HG03060 (cell line): ENCODE measurements around the gene SHOC1.
"Not testable (repeated sequence)": the region's sequence is repeated elsewhere in the genome, so short reads cannot be mapped to it uniquely, and the experiment has no call there.

Experiments
- ATAC-seq: cut with Tn5 transposase; IDR thresholded peaks from one replicate; pipeline ENCODE4 v1.9.1; 2021; ENCODE audit warnings: low read depth, moderate number of reproducible peaks; ENCODE audit not compliant: unreplicated experiment

The SHOC1 gene

GRCh38 chr9:111794835-111795556 is at the start of gene SHOC1:
Gene SHOC1, minus strand, starts transcription at chr9:111794937. Its CDS starts 3,519 bp downstream, at chr9:111791418.
- no peak for ATAC-seq

GRCh38 chr9:111843971-111844370 is 49.2 kb upstream of the SHOC1 start:
- ATAC-seq = no peak

DNA sequence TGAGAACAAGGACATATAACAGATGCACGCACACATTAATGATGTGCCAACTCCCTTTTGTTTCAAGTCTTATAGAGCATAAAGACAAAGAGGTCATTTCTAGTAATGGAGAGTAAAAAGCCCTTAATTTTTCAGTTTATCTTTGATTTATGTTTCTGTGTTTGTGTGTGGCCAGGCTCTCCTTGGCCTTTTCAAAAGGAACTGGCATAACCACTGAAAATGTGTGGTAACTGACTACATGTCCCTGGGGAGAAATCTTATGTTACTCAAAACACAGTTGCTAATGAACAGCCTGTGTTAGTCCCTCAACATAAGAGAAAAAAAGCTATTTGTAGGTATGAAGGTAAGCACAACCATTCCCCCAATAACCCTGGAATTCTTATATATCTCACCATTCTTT is 47.6 kb upstream of the SHOC1 start:
- peak; percentile 54 for ATAC-seq

DNA sequence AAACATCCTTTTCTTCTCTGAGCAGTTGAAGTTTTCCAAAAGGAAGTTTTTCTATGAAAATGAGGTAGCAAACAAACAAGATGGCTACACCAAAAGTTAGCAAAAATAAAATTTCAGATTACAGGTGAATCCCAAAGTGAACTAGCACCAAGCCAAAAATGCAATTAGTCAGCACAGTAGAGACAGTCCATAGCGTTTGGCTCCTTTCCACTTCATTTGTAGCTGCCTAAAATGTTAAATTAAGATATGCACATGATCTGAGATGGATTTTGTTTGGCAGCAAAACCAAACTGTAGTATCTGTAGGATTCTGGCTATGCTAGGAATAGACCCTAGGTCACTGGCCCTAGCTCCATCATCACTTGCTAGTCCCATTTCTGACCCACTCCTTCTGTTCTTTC is 45.7 kb upstream of the SHOC1 start:
- no peak for ATAC-seq

DNA sequence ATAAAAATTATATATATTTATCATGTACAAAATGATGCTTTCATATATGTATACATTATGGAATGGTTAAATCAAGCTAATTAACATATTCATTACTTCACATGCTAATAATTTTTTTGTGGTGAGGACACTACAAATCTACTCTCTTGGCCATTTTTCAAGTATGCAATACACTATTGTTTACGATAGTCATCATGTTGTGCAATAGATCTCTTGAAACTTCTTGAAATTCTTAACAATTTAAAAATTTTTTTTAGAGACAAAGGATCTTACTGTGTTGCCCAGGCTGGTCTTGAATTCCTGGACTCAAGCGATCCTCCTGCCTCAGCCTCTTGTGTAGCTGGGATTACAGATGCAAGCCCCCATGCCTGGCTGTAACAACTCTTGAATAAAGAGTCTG is 45.2 kb upstream of the SHOC1 start:
- ATAC-seq = no peak

- no peak for ATAC-seq
Measured at GRCh38 chr9:111839387-111839786, 44.6 kb upstream of the SHOC1 start.

DNA sequence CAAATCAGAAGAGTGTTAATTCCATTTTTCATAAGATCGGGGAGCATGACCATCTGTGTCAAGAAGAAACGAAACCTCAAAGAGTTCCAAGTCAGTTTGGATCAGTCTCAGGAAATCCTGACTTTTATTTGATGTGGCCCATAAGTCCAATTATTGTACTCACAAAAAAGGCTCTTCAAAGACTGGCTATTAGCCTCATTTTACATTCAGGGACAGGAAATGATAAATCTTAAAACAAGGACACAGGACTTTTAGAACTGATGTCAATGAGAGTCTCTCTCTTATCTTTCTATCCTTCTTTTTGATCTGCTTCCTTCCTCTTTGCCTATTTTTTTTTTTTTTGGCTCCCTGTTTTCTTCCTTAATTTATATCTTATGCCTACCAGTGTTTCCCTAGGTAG is 43.7 kb upstream of the SHOC1 start:
- no peak for ATAC-seq

GRCh38 chr9:111836311-111836710 is 41.6 kb upstream of the SHOC1 start:
- ATAC-seq = no peak

DNA sequence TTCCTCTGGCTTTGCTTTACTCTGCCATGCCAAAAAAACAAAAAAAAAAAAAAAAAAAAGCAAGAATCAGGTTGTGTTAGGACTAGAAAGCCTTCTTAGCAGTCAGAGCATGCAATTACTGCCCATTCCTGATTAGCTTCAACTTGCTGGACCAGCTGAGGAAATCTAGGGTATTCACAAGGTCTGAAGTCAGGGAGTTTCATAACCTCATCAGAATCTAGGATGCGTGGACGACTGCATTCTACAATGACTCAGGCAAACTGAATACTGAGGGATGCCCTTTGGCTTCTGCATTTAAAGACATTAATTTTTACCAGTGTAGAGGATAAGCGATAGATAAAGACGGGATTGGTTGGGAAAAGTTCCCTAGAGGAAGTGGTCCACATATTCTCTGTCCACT is 39.2 kb upstream of the SHOC1 start:
- no peak for ATAC-seq

GRCh38 chr9:111832449-111832848 is 37.7 kb upstream of the SHOC1 start:
- ATAC-seq = no peak

DNA sequence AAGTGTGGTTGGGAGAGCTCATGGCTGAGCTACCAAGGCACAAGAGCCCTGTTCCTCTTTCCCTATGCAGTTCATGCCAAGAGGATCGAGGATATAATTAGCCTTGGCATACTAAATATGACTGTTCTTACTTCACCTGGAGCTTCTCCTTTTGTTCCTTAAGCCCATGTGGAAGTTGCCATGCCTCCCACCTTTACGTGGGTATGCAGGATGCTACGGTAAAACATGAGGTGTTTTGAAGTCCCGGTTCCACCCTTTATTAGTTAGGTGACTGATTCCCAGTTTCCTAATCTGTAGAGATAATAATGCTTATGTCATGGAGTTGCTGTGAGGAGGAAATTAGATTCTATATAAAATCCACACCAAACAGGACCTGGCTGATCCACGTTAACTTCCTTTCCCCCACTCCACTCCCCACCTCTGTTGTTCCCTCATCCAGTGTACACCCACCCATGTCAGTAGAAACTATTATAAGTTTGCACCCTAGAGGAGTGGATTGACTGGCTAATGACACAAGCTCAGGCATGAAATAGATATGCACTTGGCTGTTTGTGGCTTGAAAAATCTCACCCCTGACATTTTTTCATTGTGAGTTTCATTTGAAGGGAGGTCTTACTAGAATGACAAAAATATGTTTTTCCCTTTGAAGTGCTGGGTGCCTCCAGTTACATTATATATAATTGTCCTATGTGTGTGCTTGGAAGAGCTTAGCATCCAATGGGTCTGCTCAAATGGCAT is 36.8 kb upstream of the SHOC1 start:
- no peak for ATAC-seq

DNA sequence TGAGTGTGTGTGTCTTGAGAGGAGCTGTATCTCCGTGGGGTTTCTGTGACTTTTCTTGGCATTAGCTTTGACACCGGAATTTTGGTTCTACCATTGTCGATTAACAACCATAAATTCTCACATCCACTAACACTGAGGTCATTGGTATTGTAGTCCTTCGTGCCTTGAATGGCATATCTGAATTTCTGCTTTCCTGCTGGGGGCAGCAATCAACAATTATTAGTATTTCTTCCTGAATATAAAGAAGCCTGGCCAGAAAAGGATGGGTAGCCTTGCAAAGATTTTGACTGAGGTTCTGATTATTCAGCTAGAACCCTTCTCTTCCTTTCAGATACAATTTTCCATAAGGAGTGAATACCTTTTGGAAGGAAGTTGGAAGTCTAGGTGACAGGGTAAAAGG is 33.5 kb upstream of the SHOC1 start:
- no peak for ATAC-seq

- no peak for ATAC-seq
Measured at GRCh38 chr9:111825468-111826145, 30.9 kb upstream of the SHOC1 start.

- ATAC-seq = no peak
Measured at GRCh38 chr9:111821006-111821528, 26.3 kb upstream of the SHOC1 start.

GRCh38 chr9:111819360-111819759 is 24.6 kb upstream of the SHOC1 start:
- no peak for ATAC-seq

DNA sequence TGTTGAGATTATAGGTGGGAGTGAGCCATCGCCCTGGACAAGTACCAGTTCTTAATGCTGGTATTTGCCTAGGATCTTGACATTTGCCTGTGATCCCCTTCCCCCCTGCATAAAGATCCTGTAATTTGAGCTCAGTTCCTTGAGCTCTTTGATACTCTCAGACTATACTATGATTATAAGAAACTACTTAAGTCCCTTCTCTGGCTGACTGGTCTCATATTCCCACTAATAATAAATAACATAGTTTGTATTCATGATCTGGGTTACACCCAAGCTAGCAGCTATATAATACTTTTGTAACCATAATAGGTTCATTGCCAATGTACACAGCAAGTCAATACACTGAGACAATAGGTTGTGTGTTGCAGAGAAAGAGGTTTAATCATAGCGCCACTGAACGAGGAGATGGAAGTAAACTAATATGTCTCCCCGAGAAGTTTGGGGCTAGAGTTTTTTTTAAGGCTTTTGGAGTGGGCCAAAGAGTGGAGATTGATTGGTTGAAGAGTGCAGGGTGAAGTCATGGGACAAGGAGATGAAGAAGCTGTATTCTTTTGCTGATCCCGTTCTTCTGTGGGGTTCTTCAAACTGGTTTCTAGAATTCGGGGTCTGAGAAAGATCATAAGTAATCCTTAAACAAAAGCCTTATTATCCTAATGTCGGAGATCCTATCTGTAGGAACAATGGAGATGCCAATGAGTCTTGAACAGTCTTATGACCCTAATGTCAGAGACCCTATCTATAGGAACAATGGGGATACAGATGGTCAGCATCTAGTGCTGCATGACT is 20.7 kb upstream of the SHOC1 start:
- ATAC-seq = no peak

- ATAC-seq = no peak
Measured at GRCh38 chr9:111812337-111812736, 17.6 kb upstream of the SHOC1 start.

- ATAC-seq = no peak
Measured at GRCh38 chr9:111810908-111811307, 16.2 kb upstream of the SHOC1 start.

DNA sequence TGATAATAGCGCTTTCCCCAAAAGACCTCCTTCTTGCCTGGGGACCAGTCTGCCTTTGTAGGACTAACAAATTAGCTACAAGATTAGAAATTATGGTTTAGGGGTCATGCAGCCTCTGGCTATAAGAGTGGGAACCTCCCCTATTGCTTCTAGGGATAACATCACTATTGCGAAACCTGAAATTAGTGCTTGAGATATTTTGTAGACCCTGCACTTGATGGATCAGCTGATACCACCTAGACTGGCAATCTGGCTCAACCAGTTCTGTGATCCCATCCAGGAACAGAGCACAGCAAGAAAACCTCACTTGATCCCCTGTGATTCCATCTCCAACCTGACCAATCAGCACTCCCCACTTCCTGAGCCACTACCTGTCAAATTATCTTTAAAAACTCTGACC is 15.7 kb upstream of the SHOC1 start:
- ATAC-seq = not testable (repeated sequence)

- no peak for ATAC-seq
Measured at GRCh38 chr9:111807197-111807596, 12.5 kb upstream of the SHOC1 start.

DNA sequence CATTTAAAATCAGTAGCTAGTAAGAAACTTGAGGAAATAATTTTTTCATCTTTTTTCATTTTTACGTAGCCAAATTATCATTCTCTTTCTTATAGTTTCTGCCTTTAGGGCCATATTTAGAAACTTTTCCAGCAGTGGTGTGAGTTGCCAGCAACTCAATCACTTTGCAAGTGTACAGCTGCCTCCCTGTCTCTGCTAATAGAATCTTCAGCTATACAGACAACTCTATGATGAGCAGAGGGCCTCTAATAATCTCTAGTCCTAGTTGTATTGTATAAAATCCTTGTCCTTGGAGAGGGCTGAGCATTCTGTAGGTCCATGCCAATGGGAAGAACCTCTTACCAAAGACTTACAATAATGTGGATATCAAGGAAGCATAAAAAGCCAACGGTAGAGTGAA is 11.5 kb upstream of the SHOC1 start:
- ATAC-seq = no peak
